NOMO-1 treated with DMSO at 0.1 percent for 48 hours (cell line): ENCODE data around the gene AIRE.

Experiments
- DNase-seq: peaks from one replicate; lab custom pipeline; 2025; ENCODE audit not compliant: unreplicated experiment; lab: John Stamatoyannopoulos, UW

Gene AIRE

GRCh38 chr21:44322621-44323325 lies 37.1 kb downstream of the AIRE start:
- DNase-seq = no peak

- DNase-seq = no peak
Measured at GRCh38 chr21:44323591-44323990, 37.9 kb downstream of the AIRE start.

GRCh38 chr21:44324106-44324853 lies 38.6 kb downstream of the AIRE start:
- DNase-seq = no peak

GRCh38 chr21:44324854-44325107 lies 39.1 kb downstream of the AIRE start:
- DNase-seq = no peak

GRCh38 chr21:44325386-44326271 lies 40.0 kb downstream of the AIRE start:
- no peak for DNase-seq

GRCh38 chr21:44326272-44326647 lies 40.6 kb downstream of the AIRE start:
- DNase-seq = no peak

GRCh38 chr21:44326716-44327602 lies 41.3 kb downstream of the AIRE start:
- DNase-seq = no peak

- no peak for DNase-seq
Measured at GRCh38 chr21:44327603-44327974, 41.9 kb downstream of the AIRE start.

- DNase-seq = no peak
Measured at GRCh38 chr21:44328242-44328895, 42.7 kb downstream of the AIRE start.

- no peak for DNase-seq
Measured at GRCh38 chr21:44329086-44329889, 43.6 kb downstream of the AIRE start.

- no peak for DNase-seq
Measured at GRCh38 chr21:44329971-44330681, 44.5 kb downstream of the AIRE start.

- no peak for DNase-seq
Measured at GRCh38 chr21:44330698-44331097, 45.0 kb downstream of the AIRE start.

- DNase-seq = no peak
Measured at GRCh38 chr21:44331209-44331608, 45.5 kb downstream of the AIRE start.

GRCh38 chr21:44331650-44332307 lies 46.1 kb downstream of the AIRE start:
- no peak for DNase-seq

- DNase-seq = no peak
Measured at GRCh38 chr21:44332383-44332782, 46.7 kb downstream of the AIRE start.

- no peak for DNase-seq
Measured at GRCh38 chr21:44332965-44333364, 47.3 kb downstream of the AIRE start.

- DNase-seq = no peak
Measured at GRCh38 chr21:44333509-44334328, 48.0 kb downstream of the AIRE start.
